Measurements from ENCODE around the gene COPS9. TPM values are rescaled to one million over a fixed set of nuclear protein-coding genes. Genes with fewer than 3 reads are reported as not detected.

The COPS9 gene
- total RNA-seq, 1 donor from 2014 or later, result 156 TPM

DNA sequence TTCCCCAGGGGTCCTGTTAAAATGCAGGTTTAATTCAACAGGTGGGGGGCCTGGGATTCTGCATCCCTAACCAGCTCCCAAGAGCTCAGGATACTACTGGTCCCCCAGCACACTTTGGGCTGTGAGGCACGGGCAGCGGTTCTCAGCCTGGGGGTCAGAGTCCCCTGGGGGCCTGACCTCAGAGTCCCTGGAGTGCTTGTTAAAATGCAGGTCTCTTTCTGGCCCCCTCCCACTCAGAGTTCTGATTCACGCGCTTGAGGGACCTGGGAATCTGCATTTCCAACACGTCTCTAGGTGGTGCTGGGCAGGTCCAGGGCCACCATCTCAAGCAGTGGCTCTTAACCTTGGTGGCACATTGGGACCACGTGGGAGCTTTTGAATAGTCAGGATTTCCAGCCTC is 7.2 kb upstream of the COPS9 start:
- Mint-ChIP-seq H3K27ac (ENCODE audit: unreplicated experiment) (no peak overlapping the region), H3K27me3 (ENCODE audit: unreplicated experiment) (peaks cover 24% of the 10 kb centered on the region), H3K36me3 (ENCODE audit: unreplicated experiment) (no peaks in the 10 kb centered on the region), H3K9me3 (ENCODE audit: unreplicated experiment) (no peaks in the 10 kb centered on the region), H3K4me3 (ENCODE audit: unreplicated experiment) (no peak overlapping the region), H3K4me1 (ENCODE audit: unreplicated experiment) (no peaks in the 10 kb centered on the region)
- TF ChIP-seq, protein P1, sequence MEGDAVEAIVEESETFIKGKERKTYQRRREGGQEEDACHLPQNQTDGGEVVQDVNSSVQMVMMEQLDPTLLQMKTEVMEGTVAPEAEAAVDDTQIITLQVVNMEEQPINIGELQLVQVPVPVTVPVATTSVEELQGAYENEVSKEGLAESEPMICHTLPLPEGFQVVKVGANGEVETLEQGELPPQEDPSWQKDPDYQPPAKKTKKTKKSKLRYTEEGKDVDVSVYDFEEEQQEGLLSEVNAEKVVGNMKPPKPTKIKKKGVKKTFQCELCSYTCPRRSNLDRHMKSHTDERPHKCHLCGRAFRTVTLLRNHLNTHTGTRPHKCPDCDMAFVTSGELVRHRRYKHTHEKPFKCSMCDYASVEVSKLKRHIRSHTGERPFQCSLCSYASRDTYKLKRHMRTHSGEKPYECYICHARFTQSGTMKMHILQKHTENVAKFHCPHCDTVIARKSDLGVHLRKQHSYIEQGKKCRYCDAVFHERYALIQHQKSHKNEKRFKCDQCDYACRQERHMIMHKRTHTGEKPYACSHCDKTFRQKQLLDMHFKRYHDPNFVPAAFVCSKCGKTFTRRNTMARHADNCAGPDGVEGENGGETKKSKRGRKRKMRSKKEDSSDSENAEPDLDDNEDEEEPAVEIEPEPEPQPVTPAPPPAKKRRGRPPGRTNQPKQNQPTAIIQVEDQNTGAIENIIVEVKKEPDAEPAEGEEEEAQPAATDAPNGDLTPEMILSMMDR (IDR thresholded peaks at IDR 0.05), result no peak
- DNase-seq (ENCODE audit: extremely low spot score, unreplicated experiment), result no peak

DNA sequence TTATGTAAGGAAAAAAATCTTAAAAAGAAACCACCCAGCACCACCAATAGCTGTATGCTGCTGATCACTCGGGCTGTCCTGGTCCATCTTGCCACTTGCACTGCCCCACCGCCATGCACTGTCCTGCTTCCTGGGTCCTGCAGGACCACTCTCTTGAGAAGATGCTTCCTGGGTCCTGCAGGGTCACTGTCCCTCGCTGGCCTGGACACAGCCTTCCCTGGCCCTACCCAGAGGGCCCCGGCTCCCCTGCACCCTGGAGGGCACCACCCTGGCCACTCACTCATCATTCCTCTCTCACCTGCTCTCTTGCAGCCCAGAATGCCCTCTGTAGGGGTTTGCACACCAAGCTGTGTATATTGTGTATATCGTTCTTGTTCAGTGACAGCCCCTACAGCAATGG is 6.8 kb upstream of the COPS9 start:
- no peak overlapping the region for H3K27ac Mint-ChIP-seq (ENCODE audit: unreplicated experiment)
- TF ChIP-seq, protein P1 (IDR thresholded peaks at IDR 0.05), result no peak
- H3K4me3 Mint-ChIP-seq (ENCODE audit: unreplicated experiment), result no peak overlapping the region
- peaks cover 24% of the 10 kb centered on the region for H3K27me3 Mint-ChIP-seq (ENCODE audit: unreplicated experiment)
- no peaks in the 10 kb centered on the region for H3K4me1 Mint-ChIP-seq (ENCODE audit: unreplicated experiment)
- H3K36me3 Mint-ChIP-seq (ENCODE audit: unreplicated experiment), result no peaks in the 10 kb centered on the region
- DNase-seq (ENCODE audit: extremely low spot score, unreplicated experiment), result no peak
- no peaks in the 10 kb centered on the region for H3K9me3 Mint-ChIP-seq (ENCODE audit: unreplicated experiment)

DNA sequence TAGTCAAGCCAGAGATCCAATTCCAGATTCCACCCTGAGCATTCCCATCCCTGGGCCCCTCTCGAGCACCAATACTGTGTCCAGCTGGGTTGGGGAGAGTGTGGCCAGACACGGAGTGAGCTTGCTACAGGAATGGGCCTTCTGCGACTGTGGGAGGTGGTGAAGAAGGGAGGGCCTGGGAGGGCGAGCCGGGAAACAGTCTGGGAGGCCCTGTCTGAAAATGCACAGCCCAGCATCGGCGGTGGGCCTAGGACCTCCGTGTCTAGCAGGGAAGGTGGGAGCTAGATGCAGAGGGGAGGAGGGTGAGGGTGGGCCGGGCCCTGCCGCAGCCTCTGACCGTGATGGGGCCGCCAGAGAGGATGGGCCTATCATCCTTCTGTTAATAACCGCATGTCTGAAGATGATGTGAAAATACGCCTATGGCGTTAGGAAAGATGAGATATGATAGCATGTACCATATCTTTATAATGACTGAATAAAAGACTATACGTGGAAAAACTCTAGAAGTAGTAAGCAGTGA is 6.2 kb upstream of the COPS9 start:
- no peak for DNase-seq (ENCODE audit: extremely low spot score, unreplicated experiment)
- no peaks in the 10 kb centered on the region for H3K4me1 Mint-ChIP-seq (ENCODE audit: unreplicated experiment)
- H3K4me3 Mint-ChIP-seq (ENCODE audit: unreplicated experiment), result no peak overlapping the region
- H3K36me3 Mint-ChIP-seq (ENCODE audit: unreplicated experiment), result no peaks in the 10 kb centered on the region
- TF ChIP-seq, protein P1 (IDR thresholded peaks at IDR 0.05), result no peak
- no peak overlapping the region for H3K27ac Mint-ChIP-seq (ENCODE audit: unreplicated experiment)
- no peaks in the 10 kb centered on the region for H3K9me3 Mint-ChIP-seq (ENCODE audit: unreplicated experiment)
- H3K27me3 Mint-ChIP-seq (ENCODE audit: unreplicated experiment), result peaks cover 24% of the 10 kb centered on the region

DNA sequence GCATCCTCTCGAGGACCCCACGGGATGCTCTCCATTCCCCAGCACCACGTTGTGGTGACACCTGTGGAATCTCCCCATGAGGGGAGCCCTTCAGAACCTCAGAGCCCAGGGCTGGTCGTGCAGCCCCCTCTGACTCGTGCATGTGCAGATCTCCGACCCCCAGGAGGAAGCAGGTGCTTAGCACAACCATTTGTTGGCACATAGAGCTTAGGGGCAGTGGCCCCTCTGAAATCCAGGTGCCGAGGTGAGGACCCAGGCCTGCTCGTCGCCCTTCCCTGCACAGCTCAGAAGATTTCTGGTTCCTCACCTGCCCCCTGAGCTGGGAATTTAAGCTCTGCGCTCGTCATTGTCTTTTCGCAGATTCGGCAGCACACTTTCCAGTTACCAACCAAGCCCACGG is 5.6 kb upstream of the COPS9 start:
- Mint-ChIP-seq H3K9me3 (ENCODE audit: unreplicated experiment) (no peaks in the 10 kb centered on the region), H3K36me3 (ENCODE audit: unreplicated experiment) (no peaks in the 10 kb centered on the region), H3K27me3 (ENCODE audit: unreplicated experiment) (peaks cover 24% of the 10 kb centered on the region), H3K4me3 (ENCODE audit: unreplicated experiment) (no peak overlapping the region), H3K4me1 (ENCODE audit: unreplicated experiment) (peaks cover 2% of the 10 kb centered on the region), H3K27ac (ENCODE audit: unreplicated experiment) (no peak overlapping the region)
- DNase-seq (ENCODE audit: extremely low spot score, unreplicated experiment), result no peak
- TF ChIP-seq, protein P1 (IDR thresholded peaks at IDR 0.05), result no peak

DNA sequence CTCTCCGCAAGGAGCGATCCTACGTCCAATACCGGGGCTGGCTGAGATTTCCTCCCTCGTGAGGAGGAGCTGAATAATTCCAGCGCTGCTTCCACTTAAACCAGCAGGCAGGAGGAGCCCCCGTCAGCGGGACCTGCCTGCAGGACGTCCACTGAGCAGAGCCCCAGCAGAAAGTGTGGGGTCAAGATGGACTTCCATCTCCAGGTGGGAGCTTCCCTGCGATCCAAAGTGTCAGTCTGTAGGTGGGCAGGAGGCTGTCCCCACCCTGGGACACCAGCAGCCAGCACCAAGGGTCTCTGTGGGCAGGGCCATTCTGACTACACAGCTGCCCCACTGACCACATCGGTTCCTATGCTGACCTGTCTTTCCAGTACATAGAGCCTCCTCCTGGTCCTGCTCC is 4.8 kb upstream of the COPS9 start:
- no peak overlapping the region for H3K4me3 Mint-ChIP-seq (ENCODE audit: unreplicated experiment)
- no peaks in the 10 kb centered on the region for H3K36me3 Mint-ChIP-seq (ENCODE audit: unreplicated experiment)
- peaks cover 6% of the 10 kb centered on the region for H3K4me1 Mint-ChIP-seq (ENCODE audit: unreplicated experiment)
- H3K27ac Mint-ChIP-seq (ENCODE audit: unreplicated experiment), result no peak overlapping the region
- no peak for DNase-seq (ENCODE audit: extremely low spot score, unreplicated experiment)
- H3K27me3 Mint-ChIP-seq (ENCODE audit: unreplicated experiment), result peaks cover 24% of the 10 kb centered on the region
- TF ChIP-seq, protein P1 (IDR thresholded peaks at IDR 0.05), result no peak
- H3K9me3 Mint-ChIP-seq (ENCODE audit: unreplicated experiment), result no peaks in the 10 kb centered on the region

Measured in osteocyte (in vitro differentiated cells).